Urinary bladder (tissue), 4 donors: ENCODE results near the gene SGCD. TPM values are rescaled to one million over a fixed set of nuclear protein-coding genes. Genes with fewer than 3 reads are reported as not detected.

ENCODE experiments used
- DNase-seq: peaks from one replicate; pipeline ENCODE4 v3.0.0-alpha.2; 2015; ENCODE audit errors: extremely low spot score
- H3K27ac ChIP-seq: one replicate; pipeline ENCODE4 v1.5.1; 2013; ENCODE audit warnings: low read depth, mild to moderate bottlenecking, moderate library complexity
- H3K36me3 ChIP-seq: one replicate; pipeline ENCODE4 v1.6.1; 2013; ENCODE audit warnings: mild to moderate bottlenecking, moderate library complexity; ENCODE audit not compliant: insufficient read depth
- H3K4me1 ChIP-seq: one replicate; pipeline ENCODE4 v1.6.1; 2013; ENCODE audit warnings: mild to moderate bottlenecking, moderate library complexity; ENCODE audit not compliant: insufficient read depth
- H3K4me3 ChIP-seq: one replicate; pipeline ENCODE4 v1.5.1; 2013; ENCODE audit warnings: low read depth, low read length
- WGBS: extraction: QIAGEN DNeasy Blood & Tissue Kit; methylation state at CpG from one replicate; pipeline ENCODE4 v1.1.7; 2013; 5-methylcytosine and 5-hydroxymethylcytosine counted together
- polyA plus RNA-seq: library from polyadenylated mRNA; stranded (reverse); fragments of 200-250 nt; gene quantifications from one replicate; pipeline ENCODE4 v1.2.3, GENCODE V29; 2013
- total RNA-seq: library from RNA; depleted of rRNA; stranded (reverse); fragments of >200 nt; gene quantifications from one replicate; pipeline ENCODE4 v1.2.3, GENCODE V29; 2014
- donor health status: healthy with polysubstance abuse.
- donor health status: healthy.

Gene SGCD
- total and polyA plus RNA-seq, 2 donors, result 15.9 to 106 TPM

GRCh38 chr5:156378159-156378558, 51.2 kb downstream of the SGCD start:
- Histone ChIP-seq H3K4me3 (no peak overlapping the region), H3K36me3 (no peaks in the 10 kb centered on the region), H3K27ac (no peak overlapping the region), H3K4me1 (no peaks in the 10 kb centered on the region)
- WGBS, result 89% methylated on average over 2 of the region's 2 CpGs
- no peak for DNase-seq

- no peaks in the 10 kb centered on the region for H3K36me3 ChIP-seq
- no peak overlapping the region for H3K4me3 ChIP-seq
- no peaks in the 10 kb centered on the region for H3K4me1 ChIP-seq
- WGBS, result 72% methylated on average over 1 of the region's 1 CpG
- no peak for DNase-seq
- H3K27ac ChIP-seq, result no peak overlapping the region
These were observed 52.2 kb downstream of the SGCD start for GRCh38 chr5:156379206-156379605.

GRCh38 chr5:156380848-156381247, 53.9 kb downstream of the SGCD start:
- no peak for DNase-seq
- 69% methylated on average over 3 of the region's 3 CpGs for WGBS
- Histone ChIP-seq H3K27ac (no peak overlapping the region), H3K4me1 (no peaks in the 10 kb centered on the region), H3K4me3 (no peak overlapping the region), H3K36me3 (no peaks in the 10 kb centered on the region)

GRCh38 chr5:156383510-156384265, 56.7 kb downstream of the SGCD start:
- no peak for DNase-seq
- WGBS, result 63% methylated on average over 5 of the region's 5 CpGs
- Histone ChIP-seq H3K36me3 (no peaks in the 10 kb centered on the region), H3K4me3 (no peak overlapping the region), H3K4me1 (no peaks in the 10 kb centered on the region), H3K27ac (no peak overlapping the region)

- no peak overlapping the region for H3K4me3 ChIP-seq
- H3K4me1 ChIP-seq, result no peaks in the 10 kb centered on the region
- no peaks in the 10 kb centered on the region for H3K36me3 ChIP-seq
- no peak for DNase-seq
- H3K27ac ChIP-seq, result no peak overlapping the region
- 58% methylated on average over 3 of the region's 3 CpGs for WGBS
These were observed 58.5 kb downstream of the SGCD start for GRCh38 chr5:156385416-156385815.

- Histone ChIP-seq H3K4me1 (no peaks in the 10 kb centered on the region), H3K4me3 (no peak overlapping the region), H3K36me3 (no peaks in the 10 kb centered on the region), H3K27ac (no peak overlapping the region)
- 72% methylated on average over 4 of the region's 4 CpGs for WGBS
- no peak for DNase-seq
These were observed 60.0 kb downstream of the SGCD start for GRCh38 chr5:156386976-156387375.

- no peak for DNase-seq
- no peaks in the 10 kb centered on the region for H3K36me3 ChIP-seq
- H3K27ac ChIP-seq, result no peak overlapping the region
- no peak overlapping the region for H3K4me3 ChIP-seq
- no peaks in the 10 kb centered on the region for H3K4me1 ChIP-seq
These were observed 60.4 kb downstream of the SGCD start for GRCh38 chr5:156387391-156387790.

- no peaks in the 10 kb centered on the region for H3K4me1 ChIP-seq
- no peak overlapping the region for H3K4me3 ChIP-seq
- no peak for DNase-seq
- H3K27ac ChIP-seq, result no peak overlapping the region
- WGBS, result 56% methylated on average over 2 of the region's 2 CpGs
- H3K36me3 ChIP-seq, result no peaks in the 10 kb centered on the region
These were observed 61.3 kb downstream of the SGCD start for GRCh38 chr5:156388233-156388632.

GRCh38 chr5:156391139-156391538, 64.2 kb downstream of the SGCD start:
- 76% methylated on average over 7 of the region's 7 CpGs for WGBS
- Histone ChIP-seq H3K4me1 (no peaks in the 10 kb centered on the region), H3K36me3 (no peaks in the 10 kb centered on the region), H3K4me3 (no peak overlapping the region), H3K27ac (no peak overlapping the region)
- DNase-seq, result no peak

- Histone ChIP-seq H3K27ac (no peak overlapping the region), H3K4me1 (no peaks in the 10 kb centered on the region), H3K4me3 (no peak overlapping the region), H3K36me3 (no peaks in the 10 kb centered on the region)
- WGBS, result 72% methylated on average over 1 of the region's 1 CpG
- no peak for DNase-seq
These were observed 67.0 kb downstream of the SGCD start for GRCh38 chr5:156393980-156394379.

- Histone ChIP-seq H3K27ac (no peak overlapping the region), H3K36me3 (no peaks in the 10 kb centered on the region), H3K4me1 (no peaks in the 10 kb centered on the region), H3K4me3 (no peak overlapping the region)
- DNase-seq, result no peak
- WGBS, result 51% methylated on average over 6 of the region's 6 CpGs
These were observed 67.8 kb downstream of the SGCD start for GRCh38 chr5:156394642-156395305.

- Histone ChIP-seq H3K4me1 (no peaks in the 10 kb centered on the region), H3K36me3 (no peaks in the 10 kb centered on the region), H3K27ac (no peak overlapping the region), H3K4me3 (no peak overlapping the region)
- no peak for DNase-seq
- 32% methylated on average over 2 of the region's 2 CpGs for WGBS
These were observed 68.3 kb downstream of the SGCD start for GRCh38 chr5:156395306-156395675.

GRCh38 chr5:156396063-156396829, 69.3 kb downstream of the SGCD start:
- Histone ChIP-seq H3K4me3 (no peak overlapping the region), H3K4me1 (no peaks in the 10 kb centered on the region)

GRCh38 chr5:156396830-156397081, 69.8 kb downstream of the SGCD start:
- Histone ChIP-seq H3K27ac (no peak overlapping the region), H3K4me1 (no peaks in the 10 kb centered on the region), H3K36me3 (no peaks in the 10 kb centered on the region), H3K4me3 (no peak overlapping the region)
- DNase-seq, result no peak
- WGBS, result 60% methylated on average over 2 of the region's 2 CpGs

More at GRCh38 chr5:156396063-156396829, 69.3 kb downstream of the SGCD start:
- no peak for DNase-seq
- Histone ChIP-seq H3K27ac (no peak overlapping the region), H3K36me3 (no peaks in the 10 kb centered on the region)
- 32% methylated on average over 11 of the region's 11 CpGs for WGBS
